D341Med (cell line): ENCODE measurements around the gene VPS8.
A peak's percentile ranks its signal among the peaks of the same experiment; 100 is the strongest.
"Not testable (repeated sequence)": the region's sequence is repeated elsewhere in the genome, so short reads cannot be mapped to it uniquely, and the experiment has no call there.

Source experiments
- DNase-seq: peaks from one replicate; pipeline ENCODE4 v3.0.0; 2012; ENCODE audit warnings: low spot score

VPS8 gene

GRCh38 chr3:184864000-184864399, 52.0 kb downstream of the VPS8 start:
- DNase-seq, result no peak

- DNase-seq, result no peak
Measured at GRCh38 chr3:184868477-184868876, 56.5 kb downstream of the VPS8 start.

- DNase-seq, result no peak
Measured at GRCh38 chr3:184872200-184872599, 60.2 kb downstream of the VPS8 start.

- DNase-seq, result no peak
Measured at GRCh38 chr3:184873141-184873540, 61.2 kb downstream of the VPS8 start.

- peak; percentile 54 for DNase-seq
Measured at GRCh38 chr3:184874709-184875644, 63.0 kb downstream of the VPS8 start.

- DNase-seq, result no peak
Measured at GRCh38 chr3:184880276-184881019, 68.5 kb downstream of the VPS8 start.

- no peak for DNase-seq
Measured at GRCh38 chr3:184884359-184885017, 72.5 kb downstream of the VPS8 start.

- no peak for DNase-seq
Measured at GRCh38 chr3:184885112-184885511, 73.1 kb downstream of the VPS8 start.

GRCh38 chr3:184887574-184887973, 75.6 kb downstream of the VPS8 start:
- DNase-seq, result no peak

- DNase-seq, result no peak
Measured at GRCh38 chr3:184889312-184889904, 77.4 kb downstream of the VPS8 start.

GRCh38 chr3:184894051-184894450, 82.1 kb downstream of the VPS8 start:
- DNase-seq, result no peak

GRCh38 chr3:184895350-184895749, 83.4 kb downstream of the VPS8 start:
- DNase-seq, result no peak

- no peak for DNase-seq
Measured at GRCh38 chr3:184896336-184896735, 84.4 kb downstream of the VPS8 start.

- no peak for DNase-seq
Measured at GRCh38 chr3:184899953-184900595, 88.1 kb downstream of the VPS8 start.

GRCh38 chr3:184907031-184907430, 95.1 kb downstream of the VPS8 start:
- DNase-seq, result not testable (repeated sequence)

- DNase-seq, result no peak
Measured at GRCh38 chr3:184907681-184908649, 96.0 kb downstream of the VPS8 start.

- DNase-seq, result no peak
Measured at GRCh38 chr3:184908859-184909258, 96.9 kb downstream of the VPS8 start.

- no peak for DNase-seq
Measured at GRCh38 chr3:184910664-184911063, 98.7 kb downstream of the VPS8 start.

- no peak for DNase-seq
Measured at GRCh38 chr3:184911570-184911969, 99.6 kb downstream of the VPS8 start.

- DNase-seq, result no peak
Measured at GRCh38 chr3:184912163-184912562, 100.2 kb downstream of the VPS8 start.
